Measurements from ENCODE around the gene NTHL1. TPM values are rescaled to one million over a fixed set of nuclear protein-coding genes. Genes with fewer than 3 reads are reported as not detected.

The NTHL1 gene
- total RNA-seq, 4 donors from 2014 or later = 6.1 to 38.7 (median 25.0) TPM

GRCh38 chr16:2056077-2056476, 8.4 kb upstream of the NTHL1 start:
- Histone ChIP-seq H3K27me3 (no peaks in the 10 kb centered on the region), H3K4me3 (replicated peaks in 1 of 3) (no peak overlapping the region), H3K4me1 (peaks cover 16 to 32% of the 10 kb centered on the region in 2 donors), H3K36me3 (peaks cover 10 to 18% of the 10 kb centered on the region in 2 donors), H3K27ac (peak overlapping the region in 2 of 3 donors; percentile 75 to 78), H3K9me3 (no peaks in the 10 kb centered on the region)
- TF ChIP-seq POLR2A (IDR thresholded peaks at IDR 0.05) = no peak
- peak in 1 of 6 experiments; percentile 8 for TF ChIP-seq CTCF (IDR thresholded peaks at IDR 0.05)
- DNase-seq = no peak
- 85 to 89% methylated on average over 11 to 13 of the region's 15 CpGs for WGBS, 2 donors
- intact Hi-C loops (cut with DNase I) = no loop called here

GRCh38 chr16:2054543-2055245, 7.1 kb upstream of the NTHL1 start:
- Histone ChIP-seq H3K27me3 (no peaks in the 10 kb centered on the region), H3K27ac (peak overlapping the region in 2 of 3 donors; percentile 17 to 50), H3K36me3 (peaks cover 10 to 20% of the 10 kb centered on the region in 2 donors), H3K9me3 (no peaks in the 10 kb centered on the region), H3K4me3 (replicated peaks in 1 of 3) (no peak overlapping the region), H3K4me1 (peaks cover 16 to 32% of the 10 kb centered on the region in 2 donors)
- WGBS, 2 donors = 73 to 85% methylated on average over 10 to 12 of the region's 29 CpGs
- intact Hi-C loops (cut with DNase I) = no loop called here
- DNase-seq = peak; percentile 83 to 86
- no peak for TF ChIP-seq POLR2A (IDR thresholded peaks at IDR 0.05)
- TF ChIP-seq CTCF (IDR thresholded peaks at IDR 0.05) = no peak

GRCh38 chr16:2053897-2054296, 6.3 kb upstream of the NTHL1 start:
- peaks cover 10 to 20% of the 10 kb centered on the region in 2 donors for H3K36me3 ChIP-seq

GRCh38 chr16:2053211-2053610, 5.6 kb upstream of the NTHL1 start:
- Histone ChIP-seq H3K27me3 (no peaks in the 10 kb centered on the region), H3K36me3 (peaks cover 10 to 20% of the 10 kb centered on the region in 2 donors), H3K4me1 (peaks cover 16 to 36% of the 10 kb centered on the region in 2 donors), H3K27ac (no peak overlapping the region), H3K4me3 (replicated peaks in 1 of 3) (no peak overlapping the region), H3K9me3 (no peaks in the 10 kb centered on the region)
- TF ChIP-seq POLR2A (IDR thresholded peaks at IDR 0.05) (no peak), CTCF (IDR thresholded peaks at IDR 0.05) (no peak)
- DNase-seq = no peak
- intact Hi-C loops (cut with DNase I) = no loop called here
- WGBS, 2 donors = 96 to 100% methylated on average over 3 to 10 of the region's 21 CpGs

More at GRCh38 chr16:2053897-2054296, 6.3 kb upstream of the NTHL1 start:
- no peak for DNase-seq
- TF ChIP-seq POLR2A (IDR thresholded peaks at IDR 0.05) = no peak
- TF ChIP-seq CTCF (IDR thresholded peaks at IDR 0.05) = no peak
- no peaks in the 10 kb centered on the region for H3K9me3 ChIP-seq
- no peaks in the 10 kb centered on the region for H3K27me3 ChIP-seq
- H3K4me3 ChIP-seq (replicated peaks in 1 of 3) = no peak overlapping the region
- intact Hi-C loops (cut with DNase I) = no loop called here
- peaks cover 16 to 35% of the 10 kb centered on the region in 2 donors for H3K4me1 ChIP-seq
- peak overlapping the region in 1 of 3 donors; percentile 10 for H3K27ac ChIP-seq
- WGBS, 2 donors = 91 to 96% methylated on average over 12 to 14 of the region's 17 CpGs

- peak in 1 of 6 experiments; percentile 0 for TF ChIP-seq CTCF (IDR thresholded peaks at IDR 0.05)
- TF ChIP-seq POLR2A (IDR thresholded peaks at IDR 0.05) = no peak
- Histone ChIP-seq H3K9me3 (no peaks in the 10 kb centered on the region), H3K36me3 (peaks cover under 1 to 7% of the 10 kb centered on the region in 2 donors), H3K27ac (peak overlapping the region in 2 of 3 donors; percentile 66 to 77), H3K4me1 (peaks cover 20 to 36% of the 10 kb centered on the region in 2 donors), H3K27me3 (no peaks in the 10 kb centered on the region), H3K4me3 (replicated peaks in 1 of 3) (peak overlapping the region; percentile 9 to 96 (median 87))
- intact Hi-C loops (cut with DNase I) = no loop called here
- WGBS, 2 donors = 2 to 17% methylated on average over 3 to 15 of the region's 30 CpGs
- DNase-seq = no peak
Observed at GRCh38 chr16:2048116-2048543, 496 bp upstream of the NTHL1 start.
